Activated CD4-positive, CD25-positive, alpha-beta regulatory T cell (primary cell): Measurements from ENCODE around the gene NAT8L.

Experiments
- DNase-seq, 4 experiments: peaks; one replicate each; lab custom pipeline; 2025; lab: John Stamatoyannopoulos, UW

NAT8L gene

DNA sequence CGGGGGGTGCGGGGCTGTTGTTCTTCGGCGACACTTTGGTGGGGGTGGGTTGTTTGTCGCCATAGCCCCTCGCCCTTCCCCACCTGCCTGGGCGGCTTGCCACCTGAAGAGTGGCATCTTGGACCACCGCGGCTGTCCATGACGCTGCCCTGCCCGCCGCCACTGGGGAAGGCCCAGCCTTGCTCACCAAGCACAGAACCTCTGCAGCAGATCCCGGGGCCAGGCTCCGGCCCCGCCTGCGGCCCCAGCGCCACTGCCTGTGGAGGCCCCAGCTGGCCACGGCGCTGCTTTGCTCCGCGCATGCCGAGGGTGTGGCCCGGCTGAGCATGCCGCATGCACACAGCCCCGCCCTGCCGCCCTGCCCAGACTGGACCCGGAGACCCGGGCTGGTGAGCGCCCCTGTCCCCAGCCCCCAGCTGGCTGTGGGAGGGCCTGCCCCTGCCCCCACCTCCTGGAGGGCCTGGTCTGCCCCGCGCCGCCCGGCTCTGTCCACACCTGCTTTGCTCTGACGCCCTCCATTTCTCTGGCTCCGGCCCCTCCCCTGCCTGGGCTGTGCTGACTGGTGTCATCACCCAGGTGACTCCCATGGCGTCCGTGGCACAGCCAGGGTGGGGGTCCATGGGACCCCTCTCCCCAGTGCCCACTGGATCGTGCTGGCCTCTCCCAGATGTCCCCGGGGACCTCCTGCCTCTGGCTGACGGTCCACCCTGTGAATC lies 5.3 kb downstream of the NAT8L start:
- no peak for DNase-seq

DNA sequence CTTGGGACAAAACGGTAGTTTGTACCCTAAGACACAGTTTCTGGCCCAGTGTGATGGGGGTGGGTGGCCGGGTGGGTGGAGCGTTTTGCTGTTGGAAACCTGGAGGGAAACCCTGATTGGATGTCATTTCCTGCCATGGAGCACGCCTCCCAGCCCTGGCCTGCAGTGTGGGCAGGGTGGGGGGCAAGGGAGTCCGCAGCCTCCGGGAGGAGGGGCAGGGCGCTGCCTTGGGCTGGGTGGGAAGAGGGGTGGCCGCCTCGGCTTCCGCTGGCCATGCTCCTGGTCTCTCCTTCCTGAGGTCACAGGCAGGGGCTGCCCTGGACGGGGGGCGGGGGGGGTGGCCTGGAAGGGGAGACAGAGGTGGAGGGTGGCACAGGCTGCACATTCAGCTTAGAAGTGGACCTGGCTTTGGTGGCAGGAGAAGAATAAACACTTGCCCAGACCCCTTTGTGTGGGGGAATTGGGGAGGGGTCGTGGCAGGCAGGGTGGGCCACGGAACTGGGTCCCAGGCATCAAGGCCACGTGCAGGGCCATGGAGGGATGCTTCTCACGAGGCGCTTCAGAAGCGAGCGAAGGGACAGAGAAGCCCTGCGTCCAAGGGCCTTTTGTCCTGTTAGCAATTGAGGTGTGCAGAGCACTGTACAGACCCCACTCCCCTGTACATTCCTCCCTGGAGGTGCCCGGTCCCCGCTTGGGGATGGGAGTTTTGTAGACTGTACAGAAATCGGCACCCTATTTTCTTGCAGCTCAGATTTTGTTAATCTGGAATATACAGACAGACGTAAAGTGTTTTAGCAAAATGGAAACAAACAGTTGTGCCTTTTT lies 6.2 kb downstream of the NAT8L start:
- no peak for DNase-seq

DNA sequence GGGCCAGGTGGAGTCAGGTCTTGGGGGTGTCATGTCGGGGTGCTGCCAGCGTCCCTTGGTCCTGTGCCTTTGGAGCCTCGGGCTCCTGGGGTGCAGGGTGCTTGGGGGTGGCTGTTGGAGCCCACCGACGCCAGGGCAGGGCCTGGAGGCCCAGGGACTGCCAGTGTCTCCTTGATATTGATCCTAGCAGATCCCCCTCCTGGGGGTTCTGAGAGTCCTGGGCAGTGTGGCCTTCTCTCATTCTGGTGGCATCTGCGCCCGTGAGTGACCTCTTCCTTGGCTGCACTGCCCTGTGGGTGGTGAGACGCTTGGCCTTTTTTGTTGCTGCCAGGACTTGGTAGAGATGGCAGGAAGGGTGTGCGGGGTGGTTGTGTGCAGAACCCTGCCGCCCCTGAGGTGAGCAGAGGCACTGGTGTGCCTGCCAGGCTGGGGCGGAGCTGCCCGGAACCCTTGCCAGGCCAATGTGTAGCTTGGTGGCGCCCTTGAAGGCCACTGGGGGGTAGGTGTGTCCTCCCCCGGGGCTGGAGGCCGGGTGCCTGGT lies 7.0 kb downstream of the NAT8L start:
- no peak for DNase-seq

DNA sequence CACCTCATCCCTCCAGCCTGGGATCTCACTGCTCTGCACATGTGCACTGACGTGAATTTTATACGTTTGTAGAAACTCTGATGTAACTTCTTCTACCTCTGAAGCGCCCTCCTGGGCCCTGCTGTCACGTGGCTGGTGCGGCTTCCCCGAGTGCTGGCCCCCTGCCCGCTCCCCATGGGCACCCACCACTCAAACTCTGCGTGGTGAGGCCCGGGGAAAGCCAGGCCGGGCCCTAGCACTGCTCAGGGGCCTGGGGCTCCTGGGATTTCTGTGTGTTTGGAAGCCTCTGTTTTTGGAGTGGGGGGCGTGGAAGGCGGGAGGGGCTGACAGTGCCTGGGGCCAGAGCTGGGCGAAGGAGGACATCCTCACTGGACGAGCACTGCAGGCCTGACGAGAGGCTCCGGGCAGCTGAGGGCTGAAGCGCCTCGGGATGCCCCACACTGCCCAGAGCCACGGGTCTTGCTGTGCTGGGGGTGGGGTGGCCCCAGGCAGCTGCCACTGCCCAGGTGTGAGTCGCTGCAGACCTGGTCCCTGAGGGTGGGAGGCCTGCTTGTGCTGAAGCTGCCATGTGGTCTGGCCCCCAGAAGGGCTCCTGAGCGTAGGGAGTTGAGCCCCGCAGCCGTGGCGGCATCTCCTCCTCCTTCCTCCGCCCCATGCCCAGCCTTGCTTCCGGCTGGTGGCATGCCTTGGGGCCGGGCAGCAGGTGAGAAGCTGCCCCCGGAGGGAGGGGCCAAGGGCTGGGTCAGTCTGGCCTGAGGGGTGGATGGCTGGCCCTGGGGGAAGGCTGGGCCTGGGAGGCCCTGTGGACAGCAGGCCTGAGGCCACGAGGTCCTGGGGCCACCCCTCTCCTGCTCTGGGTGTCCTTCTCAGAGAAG lies 7.7 kb downstream of the NAT8L start:
- DNase-seq = no peak

DNA sequence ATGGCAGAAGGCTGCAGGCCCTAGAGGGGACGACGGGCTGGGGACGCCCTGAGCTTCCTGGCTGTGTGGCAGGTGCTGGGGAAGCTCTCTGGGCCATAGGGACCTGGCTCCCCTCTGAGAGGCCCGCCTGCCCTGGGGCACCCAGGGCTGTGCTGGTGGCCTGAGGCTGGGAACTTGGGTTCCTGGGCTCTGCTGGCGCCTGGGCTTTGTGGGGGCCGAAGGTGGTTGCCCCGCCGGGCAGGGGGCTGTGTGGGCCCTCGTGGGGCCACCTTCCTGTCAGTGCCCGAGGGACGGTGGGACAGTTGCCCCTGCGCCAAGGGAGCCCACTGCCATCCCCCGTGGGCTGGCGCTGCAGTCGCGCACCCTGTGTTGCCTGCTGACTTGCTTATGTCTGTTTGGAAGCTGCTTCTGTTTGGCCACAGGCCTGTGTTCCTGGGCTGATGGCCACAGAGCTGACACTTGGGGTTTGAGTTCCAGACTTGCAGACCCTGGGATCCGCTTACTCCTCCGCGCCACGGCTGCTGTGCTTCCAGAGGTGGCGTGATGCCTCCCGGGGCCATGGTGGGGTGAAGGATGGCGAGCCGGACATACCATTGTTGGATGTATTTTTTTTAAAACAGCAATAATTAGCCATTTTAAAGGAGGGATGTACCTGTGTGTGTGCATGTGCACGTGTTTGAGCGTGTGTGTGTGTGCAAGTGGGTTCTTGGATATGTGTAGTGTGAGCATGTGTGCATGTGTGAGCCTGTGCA lies 8.5 kb downstream of the NAT8L start:
- DNase-seq = no peak

DNA sequence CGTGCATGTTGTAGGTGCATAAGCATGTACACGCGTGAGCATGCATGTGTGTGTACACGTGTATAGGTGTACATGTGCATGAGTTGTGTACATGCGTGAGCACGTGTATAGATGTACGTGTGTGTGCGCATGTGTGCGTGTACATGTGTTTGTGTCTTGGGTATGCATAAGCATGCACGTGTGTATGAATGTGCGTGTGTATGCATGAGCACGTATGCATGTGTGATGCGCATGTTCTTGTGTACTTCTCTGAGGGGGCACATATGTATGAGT lies 9.0 kb downstream of the NAT8L start:
- no peak for DNase-seq

DNA sequence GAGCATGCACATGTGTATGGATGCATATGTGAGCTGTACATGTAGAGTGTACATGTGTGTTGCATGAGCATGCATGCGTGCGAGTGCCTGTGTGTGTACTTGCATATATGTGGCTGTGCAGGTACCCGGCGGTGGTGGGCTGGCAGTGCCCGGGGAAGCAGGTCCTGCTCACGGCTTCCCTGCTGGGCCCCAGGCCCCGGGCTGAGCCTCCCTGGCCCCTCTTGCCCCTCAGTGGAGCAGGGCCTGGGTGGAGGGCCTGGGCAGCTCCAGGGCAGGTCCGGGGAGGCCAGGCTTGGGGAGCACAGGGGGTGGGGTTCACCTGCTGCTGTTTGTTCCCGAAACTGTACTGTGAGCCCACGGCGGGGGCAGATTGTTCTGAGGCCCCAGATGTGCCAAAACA lies 9.4 kb downstream of the NAT8L start:
- no peak for DNase-seq

DNA sequence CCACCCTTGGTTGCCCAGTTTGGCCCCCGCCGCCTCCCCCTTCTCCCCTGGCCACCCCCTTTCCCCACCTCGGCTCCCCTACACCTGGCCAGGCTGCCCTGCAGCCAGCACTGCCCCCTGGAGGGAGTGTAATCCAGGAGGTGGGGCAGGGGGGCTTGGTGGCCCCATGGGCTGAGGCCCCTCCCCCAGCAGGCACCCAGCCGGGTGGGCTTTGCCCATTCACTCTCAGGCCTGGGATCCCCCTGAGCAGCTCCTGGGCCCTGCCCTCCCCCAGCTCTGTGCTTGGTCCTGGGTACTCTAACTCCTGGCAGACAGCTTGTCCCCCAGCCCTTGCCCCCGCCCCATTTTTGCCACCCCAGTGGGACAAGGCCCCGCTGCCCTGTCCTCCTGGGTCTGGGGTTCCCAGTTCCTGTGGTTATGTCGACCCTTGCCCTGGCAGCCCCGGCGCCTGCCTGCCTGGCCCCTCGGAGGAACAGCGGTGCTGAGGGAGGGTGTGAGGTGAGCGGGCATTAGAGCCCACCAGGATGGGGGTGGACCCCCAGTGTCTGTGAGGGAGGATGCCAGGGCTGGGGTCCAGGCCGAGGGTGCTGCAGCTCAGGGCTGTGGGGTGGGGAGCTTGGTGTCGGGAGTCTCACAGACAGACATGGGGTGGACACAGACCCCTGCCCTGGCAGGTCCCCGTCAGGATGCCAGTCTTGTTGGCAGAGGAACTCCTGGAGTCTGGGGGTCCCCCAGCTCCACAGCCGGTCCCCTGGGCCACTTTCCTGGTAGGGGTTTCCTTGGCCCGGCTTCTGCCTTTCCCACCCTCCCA lies 10.2 kb downstream of the NAT8L start:
- DNase-seq = no peak

DNA sequence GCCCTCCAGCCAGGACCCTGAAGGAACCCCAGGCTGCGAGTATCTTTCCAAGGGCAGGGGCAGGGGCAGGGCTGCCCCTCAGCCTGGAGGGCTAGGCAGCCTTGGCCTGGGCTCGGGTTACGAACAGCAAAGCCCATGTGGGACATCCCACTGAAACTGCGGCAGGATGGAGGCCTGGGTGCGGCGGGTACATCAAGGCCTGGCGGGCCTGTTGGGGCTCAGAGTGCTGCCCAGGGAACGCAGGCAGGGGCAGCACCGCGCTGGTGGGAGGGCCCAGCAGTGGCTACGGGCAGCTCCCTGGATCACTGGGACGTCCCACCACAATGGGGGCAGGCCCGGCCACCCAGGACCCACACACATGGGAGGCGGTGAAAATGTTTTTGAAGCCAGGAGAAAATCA lies 10.9 kb downstream of the NAT8L start:
- no peak for DNase-seq

DNA sequence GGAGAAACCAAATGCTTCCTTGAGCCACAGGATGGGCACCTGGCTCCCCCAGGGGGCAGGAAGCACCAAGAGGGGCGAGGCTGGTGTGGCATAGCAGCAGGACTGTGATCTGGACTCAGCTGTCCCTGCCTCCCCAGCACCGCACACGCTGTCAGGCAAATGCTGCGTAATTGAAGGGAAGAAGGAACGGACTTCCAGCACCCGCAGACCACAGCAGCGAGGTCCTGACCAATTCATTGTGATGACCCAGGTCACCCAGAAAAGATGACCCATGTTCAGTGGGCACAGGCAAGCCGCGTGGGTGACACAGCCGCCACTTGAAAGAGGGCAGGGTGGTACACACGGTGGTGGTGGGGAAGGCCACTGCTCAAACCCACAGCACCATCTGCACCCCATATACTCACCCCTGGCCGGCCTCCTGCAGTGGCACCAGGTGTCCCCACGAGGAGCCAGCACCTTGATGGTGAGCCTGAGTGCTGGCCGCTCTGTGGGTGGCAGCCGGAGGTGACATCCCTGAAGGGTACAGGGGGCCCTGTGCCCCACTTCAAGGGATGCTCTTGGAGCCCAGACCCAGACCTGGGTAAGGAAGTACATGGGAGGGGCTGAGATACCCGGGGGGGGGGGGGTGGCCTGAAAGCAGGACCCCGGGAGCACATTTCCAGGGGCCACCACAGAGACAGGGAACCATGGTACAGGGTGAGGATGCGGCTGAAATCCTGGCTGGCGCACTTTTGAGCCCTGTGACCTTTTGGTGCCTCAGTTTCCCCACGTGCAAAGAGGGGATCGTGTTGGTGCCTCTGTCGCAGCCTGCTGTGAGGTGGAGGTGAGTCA lies 11.5 kb downstream of the NAT8L start:
- DNase-seq = no peak

DNA sequence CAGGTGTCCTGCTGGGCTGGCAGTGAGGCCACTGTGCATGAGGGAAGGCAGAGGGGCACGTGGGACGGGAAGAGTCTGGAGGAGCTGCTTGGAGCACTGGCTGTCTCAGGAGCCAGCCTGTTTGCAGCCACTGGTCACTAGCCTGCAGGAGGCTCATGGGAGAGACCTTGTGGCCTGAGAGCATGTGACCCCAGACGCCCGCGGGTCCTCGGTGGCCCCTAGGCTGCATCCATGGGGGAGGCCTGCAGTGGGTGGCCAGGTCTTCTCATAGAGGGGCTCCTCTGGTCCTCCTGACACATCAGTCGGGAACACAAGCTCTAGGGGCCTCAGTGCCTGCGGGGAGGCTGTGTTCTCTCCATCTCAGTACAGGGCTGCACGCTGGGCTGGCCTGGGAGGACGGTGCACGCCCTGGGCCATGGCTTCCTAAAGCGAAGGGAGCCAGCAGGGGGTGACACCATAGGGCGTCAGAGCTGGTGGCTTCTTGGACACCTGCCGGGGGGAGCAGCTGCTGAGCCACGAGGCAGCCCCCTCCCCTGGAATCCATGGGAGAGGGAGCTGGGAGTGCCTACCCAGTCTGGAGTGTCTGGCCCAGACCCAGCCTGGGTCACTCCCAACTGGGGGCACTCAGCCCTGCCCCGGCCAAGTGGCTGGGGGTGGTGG lies 12.3 kb downstream of the NAT8L start:
- no peak for DNase-seq

DNA sequence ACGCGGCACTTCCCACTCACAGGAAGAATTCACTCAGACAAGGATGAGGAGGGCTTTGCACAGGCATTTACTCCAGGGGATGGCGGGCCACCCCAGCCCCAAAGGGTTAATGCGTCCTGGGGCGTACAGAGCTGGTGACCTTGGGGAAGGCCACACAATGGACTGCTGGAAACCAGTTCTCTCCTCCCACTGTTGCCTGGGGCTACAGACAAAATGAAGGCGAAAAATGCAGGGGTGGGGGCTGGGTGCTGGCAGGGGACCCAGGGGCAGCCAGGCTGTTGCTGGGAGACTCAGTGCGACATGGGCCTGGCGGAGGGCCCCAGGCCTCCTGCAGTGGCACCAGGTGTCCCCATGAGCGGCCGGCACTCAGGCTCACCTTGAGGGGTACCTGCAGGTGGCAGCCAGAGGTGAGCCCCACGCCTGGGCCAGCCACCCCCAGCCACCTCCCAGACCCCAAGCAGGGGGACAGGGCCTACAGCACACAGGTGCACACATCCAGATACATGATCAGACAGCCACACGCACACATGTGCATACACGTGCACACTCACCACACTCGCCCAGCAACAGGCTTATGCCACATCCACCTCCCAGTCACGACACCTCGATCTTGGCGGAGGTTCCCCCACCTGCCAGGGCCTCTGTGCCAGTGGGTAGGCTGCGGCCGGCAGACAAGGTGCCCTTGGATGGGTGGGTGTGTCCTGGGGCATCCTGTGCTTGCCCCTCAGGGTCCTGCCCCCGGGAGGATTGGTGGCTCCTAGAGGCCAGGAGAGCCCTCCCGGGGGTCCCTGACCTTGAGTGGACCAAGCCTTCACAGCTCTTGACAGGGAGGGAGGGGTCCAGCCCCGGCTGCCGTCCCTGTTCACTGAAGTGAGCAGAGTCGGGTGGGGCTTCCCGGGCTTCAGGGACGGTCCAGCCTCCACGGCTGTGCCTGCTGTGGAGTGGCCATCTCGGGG lies 13.1 kb downstream of the NAT8L start:
- DNase-seq = no peak

DNA sequence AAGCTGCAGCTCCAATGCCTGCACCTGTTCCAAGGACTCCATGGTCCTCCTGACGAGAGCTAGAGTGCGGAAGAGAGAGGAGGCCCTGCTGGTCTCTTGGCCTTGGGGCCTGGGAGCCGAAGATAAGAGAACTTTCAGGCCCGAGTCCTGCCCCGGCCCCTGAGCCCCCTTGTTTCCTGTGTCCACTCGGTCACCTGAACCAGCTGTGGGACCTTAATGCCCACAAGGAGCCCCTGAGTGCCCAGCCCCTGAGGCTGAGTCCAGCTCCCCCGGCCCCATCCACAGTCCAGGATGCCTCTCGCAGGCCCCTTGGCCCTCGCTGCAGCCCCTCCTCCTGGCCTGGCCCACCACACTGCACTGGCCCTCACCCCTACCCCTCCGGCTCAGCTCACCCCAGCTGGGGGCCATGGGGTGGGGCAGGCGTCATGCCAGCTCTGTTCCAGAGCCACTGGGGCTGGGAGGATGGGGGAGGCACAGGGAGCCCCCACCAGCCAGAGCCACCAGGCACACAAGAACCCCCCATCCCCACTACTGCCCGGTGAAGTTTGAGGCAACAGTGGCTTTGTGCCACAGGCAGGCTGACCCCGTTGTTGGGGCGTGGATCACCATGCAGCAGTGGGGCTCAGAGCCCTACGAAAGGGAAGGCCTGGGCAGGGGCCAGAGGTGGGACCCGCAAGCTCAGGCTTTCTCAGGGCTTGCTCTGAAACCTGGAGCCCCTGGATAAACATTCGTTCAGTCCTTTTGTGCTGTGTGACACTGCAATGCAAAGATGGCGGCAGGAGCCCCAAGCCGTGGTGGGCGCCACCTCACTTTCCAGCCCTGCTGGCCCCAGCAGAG lies 14.1 kb downstream of the NAT8L start:
- no peak for DNase-seq

DNA sequence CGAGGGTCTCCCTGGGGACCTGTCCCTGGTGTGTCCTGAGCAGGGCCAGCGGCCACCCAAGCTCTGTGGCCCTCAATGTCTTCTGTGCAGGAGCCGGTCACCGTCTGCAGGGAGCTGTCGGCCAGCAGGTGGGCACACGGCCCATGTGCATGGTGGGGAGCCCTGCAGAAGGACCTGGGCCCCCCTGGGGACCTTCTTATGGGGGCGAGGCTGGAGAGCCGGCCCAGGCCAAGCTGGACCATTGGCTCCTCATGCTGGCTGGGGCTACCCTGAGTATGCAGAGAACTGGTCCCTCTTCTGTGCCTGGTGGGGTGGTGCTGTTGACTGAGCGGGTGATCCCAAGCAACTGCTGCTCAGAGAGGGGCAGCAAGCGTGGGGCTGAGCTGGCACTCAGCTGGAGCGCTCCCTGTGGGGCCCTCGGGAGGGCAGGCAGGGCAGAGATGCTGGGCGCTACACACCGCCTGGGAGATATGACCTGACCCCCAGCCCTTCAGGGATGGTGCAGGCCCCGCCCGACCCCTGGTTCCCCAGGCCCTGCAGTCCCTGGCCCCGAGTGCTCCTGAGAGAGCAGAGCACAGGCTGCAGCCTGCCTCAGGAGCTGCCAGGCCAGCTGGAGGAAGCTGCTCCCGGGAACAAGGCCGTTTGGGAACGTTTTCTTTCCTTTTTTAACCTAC lies 14.8 kb downstream of the NAT8L start:
- no peak for DNase-seq

DNA sequence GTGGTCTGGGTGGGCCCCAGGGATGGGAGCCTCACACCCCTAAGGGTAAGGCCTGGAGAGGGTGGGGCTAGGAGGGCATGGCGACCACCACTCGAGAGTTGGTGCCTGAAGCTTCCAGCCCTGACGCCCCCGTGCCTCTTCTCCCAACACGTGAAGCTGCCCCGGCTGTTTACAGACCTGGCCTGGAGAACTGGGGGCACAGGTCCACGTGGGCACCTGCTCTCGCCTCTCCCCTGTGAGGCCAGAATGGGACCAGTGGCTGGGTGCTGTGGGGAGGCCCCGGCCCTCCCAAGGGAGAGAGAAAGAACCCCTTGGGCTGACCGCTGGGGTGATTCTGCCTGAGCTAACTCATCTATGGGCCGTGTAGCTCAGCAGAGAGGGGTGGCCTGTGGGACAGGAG lies 15.5 kb downstream of the NAT8L start:
- DNase-seq = no peak

DNA sequence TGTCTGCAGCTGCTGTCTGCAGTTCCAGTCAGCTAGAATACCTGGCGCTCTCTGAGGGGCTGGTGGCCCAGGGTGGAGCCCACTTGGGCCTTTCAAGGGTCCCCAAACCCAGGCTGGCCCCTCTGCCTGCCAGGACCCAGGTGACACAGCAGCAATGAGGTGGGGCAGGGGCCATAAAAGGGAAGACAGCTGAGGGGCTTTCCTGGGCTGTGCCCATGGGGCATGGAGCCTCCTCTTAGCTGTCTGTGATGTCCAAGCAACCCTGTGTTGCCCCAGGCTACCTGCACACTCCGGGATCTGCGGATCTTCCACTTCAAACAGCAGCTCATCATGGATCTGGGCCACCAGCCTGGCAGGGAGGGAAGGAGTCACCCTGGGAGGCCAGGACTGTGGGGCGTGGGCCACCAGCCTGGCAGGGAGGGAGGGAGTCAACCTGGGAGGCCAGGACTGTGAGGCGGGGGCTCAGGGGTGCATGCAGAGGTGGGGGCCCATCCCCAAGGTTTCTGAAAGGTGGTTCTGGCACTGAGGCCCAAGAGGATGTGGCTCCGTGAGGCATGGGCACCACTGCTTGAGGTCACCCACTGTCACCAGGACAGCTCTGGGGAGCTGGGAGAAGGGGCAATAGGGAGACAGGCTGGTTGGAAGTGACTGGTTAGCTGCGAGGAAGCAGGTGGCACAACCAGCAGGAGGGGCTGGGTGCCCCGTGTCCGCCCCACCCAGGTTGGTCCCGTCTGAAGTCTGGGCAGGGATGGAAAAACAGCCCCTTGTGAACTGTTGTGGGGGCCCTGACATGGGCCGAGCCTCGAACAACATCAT lies 16.3 kb downstream of the NAT8L start:
- no peak for DNase-seq
